ENCODE measurements around the gene PDPN. TPM values are rescaled to one million over a fixed set of nuclear protein-coding genes. Genes with fewer than 3 reads are reported as not detected.

Gene PDPN
- total RNA-seq, 1 donor from 2014 or later = 43.7 TPM

- Histone ChIP-seq H3K4me1 (peaks cover 17% of the 10 kb centered on the region), H3K36me3 (no peaks in the 10 kb centered on the region), H3K27ac (no peak overlapping the region), H3K4me3 (no peak overlapping the region), H3K9me3 (no peaks in the 10 kb centered on the region), H3K27me3 (no peaks in the 10 kb centered on the region)
- no peak for TF ChIP-seq POLR2A (IDR thresholded peaks at IDR 0.05)
- no peak for TF ChIP-seq CTCF (IDR thresholded peaks at IDR 0.05)
- TF ChIP-seq POLR2AphosphoS5 (IDR thresholded peaks at IDR 0.05; ENCODE audit: insufficient read depth in 1 of 2, low read depth in 1 of 2) = no peak
- intact Hi-C loops (cut with DNase I) = no loop called here
- no peak for DNase-seq (ENCODE audit: extremely low spot score in 2 of 2)
Measured at GRCh38 chr1:13540866-13541265, 42.8 kb upstream of the PDPN start.

DNA sequence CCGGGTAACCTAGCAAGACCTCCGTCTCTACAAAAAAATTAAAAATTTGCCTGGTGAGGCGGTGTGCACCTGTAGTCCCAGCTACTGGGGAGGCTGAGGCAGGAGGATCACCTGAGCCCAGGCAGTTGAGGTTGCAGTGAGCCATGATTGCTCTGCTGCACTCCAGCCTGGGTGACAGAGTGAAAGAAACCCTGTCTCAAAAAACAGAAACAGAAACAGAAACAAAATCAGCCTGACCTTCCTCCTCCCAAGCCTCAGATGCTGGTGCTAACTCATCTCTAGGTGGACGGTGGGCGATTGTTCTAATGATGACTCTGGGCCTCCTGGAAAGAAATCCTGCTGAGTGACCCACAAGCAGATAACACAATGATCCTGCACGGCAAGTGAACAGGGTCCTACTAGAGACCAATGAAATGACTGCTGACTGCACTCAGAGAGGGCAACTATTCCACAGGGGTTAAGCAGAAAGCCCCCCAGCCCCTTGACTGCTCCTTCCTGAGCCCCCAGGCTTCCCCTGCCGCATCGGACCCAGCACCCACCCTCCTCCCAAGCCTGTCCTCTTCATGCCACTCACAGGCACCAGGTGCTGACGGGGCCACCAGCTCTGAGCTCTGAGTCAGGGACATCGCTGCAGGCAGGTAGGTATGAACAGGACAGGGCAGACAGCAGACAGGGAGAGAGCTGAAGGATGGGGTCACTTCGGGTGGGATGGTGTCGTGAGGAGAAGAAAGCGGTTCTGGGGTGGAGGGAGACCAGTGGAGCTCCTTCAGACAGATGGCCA lies 42.0 kb upstream of the PDPN start:
- Histone ChIP-seq H3K27me3 (no peaks in the 10 kb centered on the region), H3K4me1 (peaks cover 17% of the 10 kb centered on the region), H3K9me3 (no peaks in the 10 kb centered on the region), H3K4me3 (no peak overlapping the region), H3K36me3 (no peaks in the 10 kb centered on the region), H3K27ac (no peak overlapping the region)
- DNase-seq (ENCODE audit: extremely low spot score in 2 of 2) = no peak
- no peak for TF ChIP-seq CTCF (IDR thresholded peaks at IDR 0.05)
- TF ChIP-seq POLR2AphosphoS5 (IDR thresholded peaks at IDR 0.05; ENCODE audit: insufficient read depth in 1 of 2, low read depth in 1 of 2) = no peak
- TF ChIP-seq POLR2A (IDR thresholded peaks at IDR 0.05) = no peak
- intact Hi-C loops (cut with DNase I) = no loop called here

GRCh38 chr1:13543451-13544220 lies 40.0 kb upstream of the PDPN start:
- intact Hi-C loops (cut with DNase I) = no loop called here
- Histone ChIP-seq H3K36me3 (no peaks in the 10 kb centered on the region), H3K27me3 (no peaks in the 10 kb centered on the region), H3K9me3 (no peaks in the 10 kb centered on the region), H3K4me3 (no peak overlapping the region), H3K4me1 (peaks cover 17% of the 10 kb centered on the region), H3K27ac (peak overlapping the region; percentile 60)
- TF ChIP-seq POLR2A (IDR thresholded peaks at IDR 0.05) (no peak), POLR2AphosphoS5 (IDR thresholded peaks at IDR 0.05; ENCODE audit: insufficient read depth in 1 of 2, low read depth in 1 of 2) (peak in 1 of 2 donors; percentile 26), CTCF (IDR thresholded peaks at IDR 0.05) (peak in 2 of 3 experiments; percentile 13 to 46)
- DNase-seq (ENCODE audit: extremely low spot score in 2 of 2) = no peak

DNA sequence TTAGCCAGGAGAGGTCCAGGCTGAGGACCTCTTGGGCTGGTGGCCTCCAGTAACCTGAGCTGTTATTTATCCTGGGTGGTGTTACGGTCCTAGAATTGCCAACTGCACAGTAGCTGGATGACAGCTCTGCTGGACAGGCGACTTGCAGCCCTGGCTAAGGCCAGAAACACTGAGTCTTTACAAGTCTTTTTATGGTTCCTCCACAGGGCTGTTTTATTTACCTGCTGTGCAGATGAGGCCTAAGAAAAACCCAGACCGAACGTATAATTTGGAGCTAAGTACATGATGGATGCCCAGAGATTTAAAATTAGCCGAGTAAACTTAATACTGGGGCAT lies 39.4 kb upstream of the PDPN start:
- H3K4me3 ChIP-seq = no peak overlapping the region
- H3K4me1 ChIP-seq = peaks cover 17% of the 10 kb centered on the region
- peak overlapping the region; percentile 60 for H3K27ac ChIP-seq
- peak in 1 of 3 experiments; percentile 10 for TF ChIP-seq CTCF (IDR thresholded peaks at IDR 0.05)
- TF ChIP-seq POLR2AphosphoS5 (IDR thresholded peaks at IDR 0.05; ENCODE audit: insufficient read depth in 1 of 2, low read depth in 1 of 2) = no peak
- intact Hi-C loops (cut with DNase I) = no loop called here
- no peaks in the 10 kb centered on the region for H3K27me3 ChIP-seq
- no peak for DNase-seq (ENCODE audit: extremely low spot score in 2 of 2)
- no peaks in the 10 kb centered on the region for H3K36me3 ChIP-seq
- H3K9me3 ChIP-seq = no peaks in the 10 kb centered on the region

- Histone ChIP-seq H3K27ac (no peak overlapping the region), H3K36me3 (no peaks in the 10 kb centered on the region), H3K9me3 (no peaks in the 10 kb centered on the region), H3K4me3 (no peak overlapping the region), H3K4me1 (peaks cover 17% of the 10 kb centered on the region), H3K27me3 (no peaks in the 10 kb centered on the region)
- no peak for DNase-seq (ENCODE audit: extremely low spot score in 2 of 2)
- TF ChIP-seq POLR2A (IDR thresholded peaks at IDR 0.05) (no peak), POLR2AphosphoS5 (IDR thresholded peaks at IDR 0.05; ENCODE audit: insufficient read depth in 1 of 2, low read depth in 1 of 2) (no peak), CTCF (IDR thresholded peaks at IDR 0.05) (no peak)
- intact Hi-C loops (cut with DNase I) = no loop called here
Measured at GRCh38 chr1:13546791-13547190, 36.8 kb upstream of the PDPN start.

Measured in vagina (tissue), 2 donors.